Stromal cell of bone marrow (primary cell): ENCODE measurements around the gene ACSS2.

ENCODE experiments used
- DNase-seq: peaks from one replicate; pipeline ENCODE4 v3.0.0-alpha.2; 2012; ENCODE audit warnings: low read depth

The ACSS2 gene

DNA sequence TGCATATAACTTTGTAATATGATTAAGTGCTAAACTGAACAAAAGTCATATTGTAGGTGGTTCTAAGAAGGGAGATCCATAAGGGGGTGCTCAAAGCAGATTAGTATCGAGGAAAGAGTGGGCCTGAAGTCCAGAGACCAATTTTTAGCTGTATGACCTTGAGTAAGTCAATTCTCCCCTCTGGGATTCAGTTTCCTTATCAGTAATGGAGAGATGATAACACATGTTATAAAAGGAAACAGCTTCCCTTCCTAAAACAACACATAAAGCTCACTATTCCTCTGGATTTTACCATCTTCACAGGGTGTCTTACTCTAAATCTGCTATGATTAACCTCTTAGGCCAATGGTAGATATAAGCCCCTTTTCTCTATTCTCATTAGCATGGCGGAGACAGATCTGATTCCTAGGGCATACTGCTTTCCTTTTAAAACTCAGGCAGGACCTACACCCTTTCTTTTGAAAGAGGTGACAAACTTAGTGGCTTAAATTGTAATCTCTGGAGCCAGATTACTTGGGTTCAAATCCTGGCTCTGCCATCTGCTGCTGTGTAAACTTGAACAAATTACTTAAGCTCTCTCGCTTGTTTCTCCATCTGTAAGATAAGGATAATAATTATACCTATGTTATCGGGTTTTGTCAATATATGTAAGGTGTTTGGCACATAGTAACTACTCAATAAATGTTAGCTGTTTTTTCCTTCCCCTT lies 39.5 kb downstream of the ACSS2 start:
- no peak for DNase-seq

DNA sequence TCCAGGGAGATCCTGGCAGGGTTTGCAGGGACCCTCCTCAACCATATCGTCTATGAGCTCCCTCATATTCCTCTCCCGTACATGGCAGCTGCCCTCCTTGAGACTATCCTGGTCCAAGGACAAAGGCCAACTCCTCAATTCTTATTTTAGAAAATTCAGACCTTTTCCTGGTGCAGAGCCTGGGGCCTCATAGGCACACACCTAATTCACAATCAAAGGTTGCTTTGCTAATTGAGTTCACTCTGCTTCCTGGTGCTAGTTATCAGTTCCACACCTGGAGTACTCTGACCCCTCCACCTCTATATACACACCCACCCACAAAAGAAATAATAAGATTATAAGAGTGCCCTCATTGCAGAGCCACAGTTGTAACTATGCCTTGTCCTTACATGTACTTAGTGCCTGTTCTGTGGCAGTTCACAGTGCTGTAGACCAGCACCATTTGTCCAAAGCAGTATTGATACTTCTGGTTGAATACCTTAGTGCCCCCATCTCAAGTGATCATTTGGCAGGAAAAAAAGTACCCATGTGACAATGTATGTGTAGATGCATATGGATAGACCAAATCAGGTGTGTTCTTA lies 40.5 kb downstream of the ACSS2 start:
- no peak for DNase-seq

DNA sequence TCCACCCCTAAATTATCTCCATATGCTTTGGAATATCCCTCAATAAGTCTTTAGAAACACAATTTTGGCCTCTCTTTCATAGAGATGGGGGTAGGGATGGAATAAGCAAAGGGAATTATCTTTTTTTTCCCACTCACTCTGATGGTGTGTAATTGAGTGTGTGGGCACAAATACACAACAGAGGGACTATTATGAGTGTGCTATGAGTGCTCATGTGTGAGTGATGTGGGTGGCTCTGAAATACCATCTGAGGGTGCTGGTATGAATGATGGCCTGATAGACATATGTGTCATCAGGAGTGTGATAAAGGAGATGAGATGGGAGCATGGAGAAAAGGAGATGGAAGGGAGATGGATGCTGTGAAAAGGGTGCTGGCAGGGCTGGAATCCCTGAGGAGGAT lies 43.6 kb downstream of the ACSS2 start:
- no peak for DNase-seq

DNA sequence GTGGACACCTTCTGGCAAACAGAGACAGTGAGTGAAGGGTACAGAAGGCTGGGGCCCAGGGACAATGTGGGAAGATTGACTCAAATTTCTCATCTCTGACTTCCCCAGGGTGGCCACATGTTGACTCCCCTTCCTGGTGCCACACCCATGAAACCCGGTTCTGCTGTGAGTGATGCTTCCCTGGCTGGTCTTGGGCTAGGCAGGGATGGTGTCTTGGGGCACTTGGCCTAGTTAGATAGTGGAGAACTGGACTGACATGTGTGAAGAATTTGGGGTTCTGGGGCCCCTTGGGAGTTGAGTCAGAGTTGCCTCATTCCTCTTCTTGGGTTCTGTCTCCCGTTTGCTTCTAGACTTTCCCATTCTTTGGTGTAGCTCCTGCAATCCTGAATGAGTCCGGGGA lies 45.0 kb downstream of the ACSS2 start:
- DNase-seq: peak; percentile 16

DNA sequence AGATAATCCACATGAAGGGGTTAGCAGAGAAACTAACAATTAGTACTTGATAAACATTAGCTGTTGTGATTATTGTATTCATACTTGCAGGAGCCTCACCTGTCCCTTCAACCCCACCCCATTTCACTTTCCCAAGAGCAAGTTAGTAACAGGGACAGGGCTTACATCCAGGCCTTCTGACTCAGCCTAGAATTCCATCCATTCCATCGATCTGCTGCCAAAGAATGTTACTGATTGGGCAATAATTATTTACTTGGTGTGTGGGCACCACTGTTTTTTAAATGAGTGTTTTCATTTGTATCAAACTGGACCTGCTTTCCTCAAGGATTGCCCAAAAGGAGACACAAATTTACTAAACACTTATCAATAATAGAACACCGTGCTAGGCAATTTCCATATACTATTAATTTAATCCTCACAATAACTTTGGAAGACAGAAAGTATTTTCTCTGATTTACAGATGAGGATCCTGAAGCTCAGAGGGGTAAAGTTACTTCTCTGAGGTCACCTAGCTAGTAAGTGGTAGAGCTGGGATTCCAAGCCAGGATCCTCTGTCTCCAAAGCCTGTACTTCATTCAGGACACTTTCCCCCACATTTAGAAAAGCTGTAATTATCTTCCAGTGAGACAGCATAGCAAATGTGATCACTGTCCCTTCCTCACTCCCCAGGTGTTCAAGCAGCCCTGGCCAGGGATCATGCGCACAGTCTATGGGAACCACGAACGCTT lies 46.4 kb downstream of the ACSS2 start:
- DNase-seq: peak; percentile 63

DNA sequence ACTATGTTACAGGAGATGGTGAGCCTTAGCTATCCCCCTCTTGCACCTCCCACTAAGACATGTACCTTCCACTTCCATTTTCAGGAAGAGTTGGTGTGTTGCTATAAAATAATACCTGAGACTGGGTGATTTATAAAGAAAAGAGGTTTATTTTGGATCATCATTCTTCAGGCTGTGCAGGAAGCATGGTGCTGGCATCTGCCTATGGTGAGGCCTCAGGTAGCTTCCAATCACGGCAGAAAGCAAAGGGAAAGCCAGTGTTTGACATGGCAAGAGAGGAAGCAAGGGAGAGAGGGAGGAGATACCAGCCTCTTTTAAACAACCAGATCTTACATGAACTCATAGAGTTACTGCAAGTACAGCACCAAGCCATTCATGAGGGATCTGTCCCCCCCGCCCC lies 47.0 kb downstream of the ACSS2 start:
- DNase-seq: no peak

DNA sequence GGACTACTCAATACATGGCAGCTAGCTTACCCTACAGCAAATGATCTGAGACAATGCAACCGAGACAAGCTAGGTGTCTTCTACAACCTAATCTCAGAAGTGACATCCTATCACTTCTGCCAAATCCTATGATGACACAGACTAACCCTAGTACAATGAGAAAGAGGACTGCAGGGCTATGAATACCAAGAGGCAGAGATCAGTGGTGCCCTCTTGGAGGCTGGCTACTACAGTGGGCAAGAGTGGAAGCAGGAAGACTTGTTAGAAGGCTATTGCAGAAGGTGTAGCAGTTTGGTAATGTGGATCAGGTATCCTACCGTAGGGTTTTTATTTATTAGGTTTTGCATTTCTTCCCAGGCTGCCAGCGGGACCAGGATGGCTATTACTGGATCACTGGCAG lies 48.9 kb downstream of the ACSS2 start:
- DNase-seq: no peak

DNA sequence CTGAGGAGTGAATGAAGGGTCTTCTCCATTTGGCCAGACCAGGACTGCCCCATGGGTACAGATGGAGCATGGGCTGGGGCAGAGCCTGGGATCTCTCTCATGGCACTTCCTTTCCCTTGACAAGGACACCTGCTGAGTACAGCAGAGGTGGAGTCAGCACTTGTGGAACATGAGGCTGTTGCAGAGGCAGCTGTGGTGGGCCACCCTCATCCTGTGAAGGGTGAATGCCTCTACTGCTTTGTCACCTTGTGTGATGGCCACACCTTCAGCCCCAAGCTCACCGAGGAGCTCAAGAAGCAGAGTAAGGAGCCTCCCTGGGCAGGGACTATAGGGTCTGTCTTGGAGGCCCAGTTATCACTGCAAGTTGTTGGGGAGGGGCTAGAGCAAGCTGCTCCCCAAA lies 49.6 kb downstream of the ACSS2 start:
- no peak for DNase-seq

DNA sequence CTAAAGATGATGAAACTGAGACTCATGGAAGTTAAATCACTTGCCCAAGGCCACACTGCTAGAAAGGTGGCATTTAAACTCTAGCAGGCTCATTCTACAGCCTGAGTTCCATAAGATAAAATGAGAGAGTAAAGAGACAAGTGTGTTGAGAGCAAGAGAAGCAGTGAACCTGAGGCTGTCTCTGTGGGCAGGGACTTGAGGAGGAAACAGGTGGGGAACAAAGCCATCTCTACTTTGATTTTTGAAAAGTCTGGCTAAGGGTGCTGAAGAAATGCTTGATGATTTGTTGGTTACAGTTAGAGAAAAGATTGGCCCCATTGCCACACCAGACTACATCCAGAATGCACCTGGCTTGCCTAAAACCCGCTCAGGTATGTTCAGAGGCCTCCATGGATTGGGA lies 50.2 kb downstream of the ACSS2 start:
- no peak for DNase-seq

DNA sequence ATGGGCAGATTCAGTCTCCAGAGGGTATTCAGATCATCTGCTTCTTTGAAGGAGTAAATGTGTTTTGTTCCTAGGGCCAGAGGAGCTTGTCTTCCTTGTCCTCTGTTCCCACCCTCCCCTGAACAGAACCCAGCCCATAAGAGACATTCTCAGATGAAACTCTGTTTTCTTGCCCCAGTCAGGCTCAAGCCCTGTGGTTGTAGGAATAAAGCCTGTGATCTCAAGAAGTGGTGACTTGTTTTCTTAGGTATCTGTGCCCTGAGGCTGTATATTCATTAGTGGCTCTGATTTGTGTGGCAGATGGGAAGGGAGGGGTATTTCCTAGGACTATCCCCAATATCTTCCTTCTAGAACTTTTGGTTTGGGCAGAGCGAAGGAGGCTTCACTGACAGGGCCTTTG lies 51.3 kb downstream of the ACSS2 start:
- DNase-seq: no peak

DNA sequence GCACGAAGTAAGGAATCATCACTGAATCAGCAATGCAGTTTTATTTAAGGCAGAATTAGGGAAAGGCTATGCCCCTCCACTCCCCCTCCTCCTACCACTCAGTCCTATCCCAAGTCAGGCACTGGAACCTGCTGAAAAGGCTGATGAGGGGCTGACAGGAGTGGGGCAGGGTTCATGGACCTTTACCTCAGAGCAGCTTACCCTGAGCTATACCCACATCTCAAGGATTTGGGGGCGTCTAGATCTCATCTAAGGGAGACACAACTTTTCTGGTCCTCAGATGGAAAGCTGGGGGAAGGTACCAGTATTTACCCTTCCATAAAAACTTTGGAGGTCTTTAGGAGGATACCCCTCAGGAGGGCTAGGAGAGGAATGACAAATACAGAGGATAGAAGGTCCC lies 52.0 kb downstream of the ACSS2 start:
- DNase-seq: no peak

DNA sequence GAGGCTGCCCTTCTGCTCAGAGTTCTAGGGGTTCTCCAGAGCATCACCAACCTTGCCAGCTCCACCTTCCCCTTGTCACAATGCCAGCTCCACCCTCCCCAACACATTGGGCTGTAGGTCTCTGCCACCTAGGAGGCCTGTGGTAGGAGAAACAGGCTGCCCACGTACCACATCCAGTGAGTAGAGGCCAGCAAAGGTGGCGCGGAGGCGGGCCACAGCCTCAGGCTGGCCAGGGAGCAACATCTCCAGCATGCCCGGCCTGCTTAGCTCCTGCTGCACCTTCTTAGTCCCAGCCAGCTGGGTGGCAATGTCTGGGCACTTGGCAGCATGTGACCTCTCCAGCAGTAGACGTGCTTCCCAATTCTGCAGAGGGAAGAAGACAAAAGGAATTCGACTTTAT lies 55.4 kb downstream of the ACSS2 start:
- DNase-seq: no peak

DNA sequence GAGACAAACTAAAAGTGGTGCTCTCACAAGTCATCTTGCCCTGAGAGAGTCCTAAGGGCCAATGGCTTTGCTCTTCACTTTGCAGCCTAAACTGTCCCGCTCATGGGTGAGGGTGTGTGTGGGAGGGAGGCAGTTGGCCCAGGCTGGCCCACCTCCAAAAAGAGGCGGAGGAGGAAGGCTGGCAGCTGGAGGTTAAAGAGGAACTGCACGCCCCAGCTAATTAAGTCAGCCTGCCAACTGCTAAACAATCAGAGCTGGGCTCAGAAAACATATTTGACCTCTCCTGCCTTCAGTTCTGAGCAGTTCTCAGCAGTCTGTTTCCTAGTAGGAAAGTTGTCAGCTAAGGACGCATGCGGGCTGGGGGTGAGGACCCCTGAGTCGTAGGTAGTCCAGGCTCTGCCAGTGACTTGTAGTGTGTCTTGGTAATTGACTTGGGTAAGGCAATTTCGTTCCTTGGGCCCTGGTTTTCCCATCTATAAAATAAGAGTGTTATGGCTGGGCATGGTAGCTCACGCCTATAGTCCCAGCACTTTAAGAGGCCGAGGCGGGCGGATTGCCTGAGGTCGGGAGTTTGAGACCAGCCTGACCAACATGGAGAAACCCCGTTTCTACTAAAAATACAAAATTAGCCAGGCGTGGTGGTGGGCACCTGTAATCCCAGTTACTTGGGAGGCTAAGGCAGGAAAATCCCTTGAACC lies 62.2 kb downstream of the ACSS2 start:
- DNase-seq: no peak

DNA sequence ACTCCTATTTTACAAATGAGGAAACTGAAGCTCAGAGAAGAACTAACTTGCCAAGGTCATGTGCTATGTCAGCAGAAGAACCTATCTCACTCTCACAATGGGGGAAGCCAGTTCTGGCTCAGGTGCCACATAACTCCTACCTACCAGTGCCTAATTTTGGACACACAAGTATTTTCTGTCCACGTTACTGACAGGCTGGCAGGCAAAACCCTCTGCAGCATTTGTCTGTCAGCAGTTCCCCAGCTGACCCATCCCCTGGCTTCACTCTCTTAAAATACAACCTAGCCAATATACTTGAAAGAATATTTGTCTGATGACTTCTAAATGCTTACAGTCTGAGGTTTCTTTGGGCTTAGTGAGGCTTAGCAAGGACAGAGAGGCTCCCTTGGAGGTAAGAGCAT lies 63.7 kb downstream of the ACSS2 start:
- DNase-seq: no peak

DNA sequence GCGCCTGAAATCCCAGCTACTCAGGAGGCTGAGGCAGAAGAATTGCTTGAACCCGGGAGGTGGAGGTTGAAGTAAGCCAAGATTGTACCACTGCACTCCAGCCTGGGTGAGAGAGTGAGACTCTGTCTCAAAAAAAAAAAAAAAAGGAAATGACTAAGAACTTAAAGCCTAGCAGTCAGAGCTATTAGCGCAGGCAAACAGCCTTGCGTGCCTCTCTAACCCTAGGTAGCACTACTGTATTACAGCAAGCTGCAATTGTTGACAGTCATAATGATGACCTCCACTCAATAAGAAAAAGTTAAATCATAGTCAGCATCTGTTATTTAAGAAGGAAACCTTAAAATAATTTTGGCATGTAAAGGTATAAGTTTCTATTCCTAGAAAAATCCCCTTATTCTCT lies 64.8 kb downstream of the ACSS2 start:
- no peak for DNase-seq

DNA sequence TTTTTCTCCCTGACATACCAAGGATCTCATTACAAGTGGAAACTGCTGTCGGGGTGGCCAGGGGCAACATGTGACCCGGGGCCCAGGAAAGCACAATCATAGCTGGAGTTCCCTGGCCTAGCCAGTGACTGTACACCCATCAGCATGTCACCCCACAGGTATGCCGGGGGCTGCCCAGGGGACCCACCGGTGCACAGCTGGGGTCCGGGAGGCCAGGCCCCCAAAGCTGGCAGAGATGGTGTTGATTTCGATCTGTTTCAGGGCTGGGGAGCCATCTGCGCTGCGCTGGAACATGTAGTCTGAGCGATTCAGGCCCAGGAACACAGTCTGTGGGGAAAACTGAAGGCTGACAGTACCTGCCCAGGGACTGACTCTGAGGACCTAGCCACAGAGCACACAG lies 65.9 kb downstream of the ACSS2 start:
- no peak for DNase-seq

DNA sequence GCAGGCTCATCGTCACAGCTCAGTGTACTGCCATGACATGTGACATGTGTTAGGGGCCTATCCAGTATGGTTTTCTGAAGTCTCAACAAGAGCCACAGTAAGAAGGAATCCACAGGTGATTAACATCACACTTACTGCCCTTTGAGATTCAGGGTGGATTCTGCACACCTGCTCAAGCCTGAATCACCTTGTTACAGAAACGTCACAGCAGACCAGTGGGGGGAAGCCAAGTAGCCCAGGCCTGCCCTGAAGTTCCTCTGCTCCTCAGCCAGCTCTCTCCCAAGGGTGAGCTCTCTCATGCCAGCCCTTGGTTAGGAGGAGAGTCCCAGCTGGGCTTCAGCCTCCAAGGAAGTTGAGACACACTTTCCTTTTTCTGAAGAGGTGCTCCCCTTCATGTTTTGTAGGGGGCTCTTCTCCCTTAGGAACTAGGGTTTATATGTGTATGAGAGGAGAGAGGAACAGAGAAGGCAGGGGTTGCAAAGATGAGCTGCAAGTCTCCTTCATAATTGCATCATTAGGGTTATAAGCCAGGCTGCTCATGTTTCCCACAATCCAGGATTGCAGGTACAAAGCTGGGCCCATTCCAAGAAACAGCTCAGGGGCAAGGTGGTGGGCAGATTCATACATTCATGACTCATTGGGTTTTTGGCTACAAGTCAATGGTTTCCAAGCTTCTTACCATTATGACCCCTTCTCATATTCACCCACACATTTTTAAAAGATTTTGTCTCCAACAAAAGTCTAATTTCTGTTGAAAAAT lies 67.6 kb downstream of the ACSS2 start:
- no peak for DNase-seq

DNA sequence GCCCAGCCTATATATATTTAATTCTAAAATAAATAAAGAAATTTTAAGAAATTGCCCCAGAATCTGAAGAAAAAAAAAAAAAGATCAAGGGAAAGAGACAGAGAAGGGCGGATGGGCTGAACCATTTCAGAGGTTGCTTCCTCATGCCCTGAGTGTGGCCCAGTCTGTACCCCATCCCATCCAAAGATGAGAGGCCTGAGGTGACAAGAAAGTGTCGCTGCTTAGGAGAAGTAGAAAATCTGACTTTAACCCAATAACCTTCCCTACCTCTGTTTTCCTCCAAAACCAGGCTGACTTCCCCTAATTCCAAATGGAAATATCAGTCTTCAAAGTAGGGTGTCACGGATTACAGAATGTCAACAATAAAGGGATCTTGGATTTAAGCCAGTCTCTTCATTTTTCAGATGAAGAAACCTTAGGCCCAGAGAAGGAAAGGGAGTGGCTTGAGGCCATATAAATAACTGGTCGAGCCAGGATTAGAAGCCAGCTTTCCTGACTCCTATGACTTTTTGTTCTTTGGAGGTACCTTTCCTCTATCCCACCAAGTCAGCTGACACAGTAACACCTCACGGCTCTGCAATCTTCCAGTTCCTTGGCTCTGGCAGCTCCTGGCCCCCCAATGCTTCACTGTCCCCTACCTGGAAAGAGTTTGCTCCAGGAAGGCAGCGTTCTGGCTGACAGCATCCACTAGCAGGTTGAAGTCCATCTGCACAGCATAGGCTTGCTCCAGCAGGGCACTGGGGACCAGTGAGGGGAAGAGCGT lies 69.1 kb downstream of the ACSS2 start:
- no peak for DNase-seq

DNA sequence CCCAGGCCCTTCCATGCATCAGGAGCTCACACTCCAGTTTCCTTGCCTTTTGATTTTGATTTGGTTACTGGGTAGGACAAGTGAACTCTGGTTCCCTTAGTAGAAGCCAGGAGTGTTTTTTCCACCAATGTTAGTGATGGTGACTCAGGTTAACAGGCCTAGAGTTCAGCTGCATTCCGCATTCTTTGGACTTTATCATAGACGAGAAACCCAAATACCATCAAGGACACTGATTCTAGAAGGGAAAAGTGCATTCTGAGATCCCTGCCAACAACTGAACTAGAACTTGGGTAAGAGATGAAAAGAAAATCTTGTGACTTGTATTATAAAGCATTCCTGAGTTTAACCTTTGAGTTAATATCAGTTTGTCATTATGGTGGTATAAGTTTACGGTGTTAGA lies 70.2 kb downstream of the ACSS2 start:
- no peak for DNase-seq

DNA sequence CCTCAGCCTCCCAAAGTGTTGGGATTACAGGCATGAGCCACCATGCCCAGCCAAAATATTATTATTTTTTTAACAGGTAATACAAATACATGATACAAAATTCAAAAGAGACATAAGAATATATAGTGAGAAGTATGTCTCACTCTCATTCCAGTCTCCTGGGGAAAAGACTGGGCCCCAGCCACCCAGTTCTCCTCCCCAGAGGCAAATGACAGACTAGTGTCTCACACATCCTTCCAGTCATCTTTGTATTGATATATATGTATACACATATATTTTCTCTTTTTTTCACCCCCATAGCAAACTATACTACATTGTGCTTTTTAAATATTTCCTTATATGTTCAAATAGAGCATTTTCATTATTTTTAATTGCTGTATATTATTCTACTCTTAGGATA lies 70.9 kb downstream of the ACSS2 start:
- no peak for DNase-seq

DNA sequence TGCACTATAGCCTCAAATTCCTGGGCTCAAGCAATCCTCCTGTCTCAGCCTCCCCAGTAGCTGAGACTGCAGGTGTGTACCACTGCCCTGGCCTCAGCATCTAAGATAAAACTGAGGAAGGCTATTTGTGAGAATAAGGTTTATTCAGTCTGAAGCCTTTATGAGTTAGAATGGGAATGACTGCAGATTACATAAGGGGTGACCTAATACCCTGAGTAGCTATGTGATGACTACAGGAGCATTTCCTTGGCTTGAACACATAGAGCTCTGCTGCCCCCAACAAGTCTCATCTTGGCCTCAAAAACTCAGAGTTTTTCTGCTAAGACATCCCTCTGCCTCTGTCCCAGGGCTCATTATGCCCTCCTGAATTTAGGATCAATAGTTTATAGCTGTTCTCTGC lies 71.6 kb downstream of the ACSS2 start:
- DNase-seq: peak; percentile 76

DNA sequence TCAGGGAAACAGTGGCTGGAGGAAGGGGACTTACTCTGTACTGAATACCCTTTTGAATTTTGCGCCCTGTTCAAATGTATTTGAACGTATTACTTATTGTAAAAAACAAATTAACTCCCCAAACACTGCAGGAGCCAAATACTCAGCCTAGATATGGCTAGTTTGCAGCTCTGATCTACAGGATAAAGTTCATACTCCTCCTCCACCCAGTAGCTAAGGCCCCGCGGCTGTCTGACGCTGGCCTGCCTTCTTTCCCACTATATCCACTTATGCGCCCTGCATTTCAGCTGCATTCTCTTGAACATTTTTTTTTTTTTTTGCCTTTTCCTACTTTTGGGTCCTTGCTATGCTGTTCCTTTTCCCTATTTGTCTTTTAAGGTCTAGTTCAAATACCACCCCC lies 72.7 kb downstream of the ACSS2 start:
- no peak for DNase-seq
